ENCODE measurements around the gene TP53I11. TPM values are rescaled to one million over a fixed set of nuclear protein-coding genes. Genes with fewer than 3 reads are reported as not detected.

TP53I11 gene
- total RNA-seq, 4 donors from 2014 or later: 42.4 to 128 (median 47.2) TPM

GRCh38 chr11:44993971-44994704, 43.5 kb upstream of the TP53I11 start:
- WGBS, 2 donors: 75 to 76% methylated on average over 10 of the region's 10 CpGs
- DNase-seq (ENCODE audit: low spot score in 2 of 2): no peak
- intact Hi-C loops (cut with DNase I; ENCODE audit: low total_unique reads): no loop called here
- no peak for TF ChIP-seq POLR2A (IDR thresholded peaks at IDR 0.05)
- TF ChIP-seq, protein P1, sequence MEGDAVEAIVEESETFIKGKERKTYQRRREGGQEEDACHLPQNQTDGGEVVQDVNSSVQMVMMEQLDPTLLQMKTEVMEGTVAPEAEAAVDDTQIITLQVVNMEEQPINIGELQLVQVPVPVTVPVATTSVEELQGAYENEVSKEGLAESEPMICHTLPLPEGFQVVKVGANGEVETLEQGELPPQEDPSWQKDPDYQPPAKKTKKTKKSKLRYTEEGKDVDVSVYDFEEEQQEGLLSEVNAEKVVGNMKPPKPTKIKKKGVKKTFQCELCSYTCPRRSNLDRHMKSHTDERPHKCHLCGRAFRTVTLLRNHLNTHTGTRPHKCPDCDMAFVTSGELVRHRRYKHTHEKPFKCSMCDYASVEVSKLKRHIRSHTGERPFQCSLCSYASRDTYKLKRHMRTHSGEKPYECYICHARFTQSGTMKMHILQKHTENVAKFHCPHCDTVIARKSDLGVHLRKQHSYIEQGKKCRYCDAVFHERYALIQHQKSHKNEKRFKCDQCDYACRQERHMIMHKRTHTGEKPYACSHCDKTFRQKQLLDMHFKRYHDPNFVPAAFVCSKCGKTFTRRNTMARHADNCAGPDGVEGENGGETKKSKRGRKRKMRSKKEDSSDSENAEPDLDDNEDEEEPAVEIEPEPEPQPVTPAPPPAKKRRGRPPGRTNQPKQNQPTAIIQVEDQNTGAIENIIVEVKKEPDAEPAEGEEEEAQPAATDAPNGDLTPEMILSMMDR (IDR thresholded peaks at IDR 0.05): no peak
- H3K4me3 ChIP-seq (ENCODE audit: low read depth, poor library complexity, severe bottlenecking): no peak overlapping the region

DNA sequence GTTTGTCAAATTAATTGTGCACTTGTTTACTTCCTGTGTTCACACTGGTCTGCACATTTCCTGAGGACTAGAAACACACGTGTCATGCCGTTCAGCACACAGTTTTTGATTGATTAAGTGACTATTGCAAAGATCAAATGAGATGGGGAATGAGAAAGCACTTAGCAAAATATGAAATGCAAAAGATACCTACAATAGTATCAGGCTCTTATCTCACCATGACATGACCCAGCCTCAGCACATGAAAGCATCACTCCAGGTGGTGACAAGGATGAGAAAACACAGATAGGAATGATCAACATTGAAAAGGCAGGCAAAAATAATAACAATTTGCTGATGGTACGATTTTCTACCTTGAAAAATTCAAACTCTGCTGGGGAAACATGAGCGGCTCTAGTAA, 42.1 kb upstream of the TP53I11 start:
- no peak overlapping the region for H3K4me3 ChIP-seq (ENCODE audit: low read depth, poor library complexity, severe bottlenecking)
- TF ChIP-seq, protein P1 (IDR thresholded peaks at IDR 0.05): no peak
- no peak for TF ChIP-seq POLR2A (IDR thresholded peaks at IDR 0.05)
- WGBS, 2 donors: 75 to 78% methylated on average over 4 of the region's 4 CpGs
- intact Hi-C loops (cut with DNase I; ENCODE audit: low total_unique reads): no loop called here
- DNase-seq (ENCODE audit: low spot score in 2 of 2): no peak

- intact Hi-C loops (cut with DNase I; ENCODE audit: low total_unique reads): no loop called here
- TF ChIP-seq, protein P1 (IDR thresholded peaks at IDR 0.05): no peak
- TF ChIP-seq POLR2A (IDR thresholded peaks at IDR 0.05): no peak
- DNase-seq (ENCODE audit: low spot score in 2 of 2): no peak
- no peak overlapping the region for H3K4me3 ChIP-seq (ENCODE audit: low read depth, poor library complexity, severe bottlenecking)
- 49 to 66% methylated on average over 3 of the region's 3 CpGs for WGBS, 2 donors
Observed at GRCh38 chr11:44992181-44992582, 41.5 kb upstream of the TP53I11 start.

DNA sequence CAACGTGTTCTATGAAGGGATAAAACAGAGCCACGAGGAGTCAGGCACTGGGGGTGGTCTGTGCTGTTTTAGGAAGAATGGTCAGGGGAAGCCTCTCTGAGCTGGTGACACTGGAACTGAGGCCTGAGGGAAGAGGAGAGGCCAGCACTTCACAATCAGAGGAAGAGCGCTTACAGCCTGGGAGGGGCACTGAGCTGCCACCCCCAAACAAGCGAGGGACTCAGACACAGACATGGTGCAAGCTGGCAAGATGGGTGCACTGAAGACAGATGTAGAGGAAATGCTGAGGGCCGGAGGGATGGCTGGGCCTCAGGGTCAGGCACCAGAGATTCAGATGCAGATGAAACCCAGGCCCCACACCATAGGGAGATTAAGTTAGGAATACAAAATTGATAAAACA, 40.0 kb upstream of the TP53I11 start:
- H3K4me3 ChIP-seq (ENCODE audit: low read depth, poor library complexity, severe bottlenecking): no peak overlapping the region
- no peak for TF ChIP-seq POLR2A (IDR thresholded peaks at IDR 0.05)
- TF ChIP-seq, protein P1 (IDR thresholded peaks at IDR 0.05): no peak
- intact Hi-C loops (cut with DNase I; ENCODE audit: low total_unique reads): no loop called here
- WGBS, 2 donors: 83 to 86% methylated on average over 5 of the region's 5 CpGs
- peak; percentile 7 to 59 for DNase-seq (ENCODE audit: low spot score in 2 of 2)

DNA sequence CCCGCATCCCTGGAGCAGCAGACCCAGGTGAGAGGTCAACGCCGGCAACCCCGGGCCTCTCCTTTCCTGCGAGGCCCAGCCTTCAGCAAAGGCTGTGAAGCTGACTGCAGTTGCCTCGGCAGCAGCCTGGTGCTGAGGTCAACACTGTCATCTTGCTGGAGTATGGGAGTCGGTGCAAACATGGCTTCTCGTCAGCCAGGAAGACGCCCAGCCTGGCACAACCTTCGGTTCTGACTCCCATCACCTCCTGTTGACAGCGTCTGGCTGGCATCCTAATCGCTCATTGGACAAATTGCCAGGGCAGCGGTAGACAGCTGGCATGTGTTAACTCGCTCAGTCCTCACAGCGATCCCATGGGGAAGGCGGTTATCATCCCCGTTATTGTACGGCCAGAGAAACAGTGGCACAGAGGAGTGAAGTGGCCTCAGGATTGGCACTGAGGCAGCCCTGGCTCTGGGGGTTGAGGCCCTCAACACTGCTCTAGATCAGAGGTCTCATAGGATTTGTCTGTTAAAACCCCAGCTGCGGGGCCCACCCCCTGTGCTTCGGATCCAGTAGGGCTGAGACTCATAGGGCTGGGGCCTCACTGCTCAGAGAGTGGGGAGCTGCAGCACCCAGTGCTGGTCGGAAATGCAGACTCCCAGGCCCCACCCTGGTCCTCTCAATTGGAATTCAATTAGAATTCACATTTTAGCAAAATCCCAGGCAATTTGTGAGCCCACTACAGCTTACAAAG, 39.3 kb upstream of the TP53I11 start:
- 38 to 42% methylated on average over 19 to 21 of the region's 21 CpGs for WGBS, 2 donors
- TF ChIP-seq POLR2A (IDR thresholded peaks at IDR 0.05): no peak
- TF ChIP-seq, protein P1 (IDR thresholded peaks at IDR 0.05): no peak
- no peak overlapping the region for H3K4me3 ChIP-seq (ENCODE audit: low read depth, poor library complexity, severe bottlenecking)
- intact Hi-C loops (cut with DNase I; ENCODE audit: low total_unique reads): no loop called here
- peak; percentile 63 to 88 for DNase-seq (ENCODE audit: low spot score in 2 of 2)

All from lower leg skin (tissue), 4 donors.